K562 (cell line): Measurements from ENCODE around the gene DDAH2. TPM values are rescaled to one million over a fixed set of nuclear protein-coding genes. Genes with fewer than 3 reads are reported as not detected.
A peak's percentile ranks its signal among the peaks of the same experiment; 100 is the strongest.

ENCODE experiments used
- CHD7 ChIP-seq: fragments of 200-600 bp; sonication (generic); IDR thresholded peaks from one replicate; pipeline ENCODE4 v1.6.1; 2012; ENCODE audit warnings: mild to moderate bottlenecking, low read depth, low read length, inconsistent platforms
- HDAC1 ChIP-seq, 2 experiments: fragments of 450-650 bp; IDR thresholded peaks; 2 replicates each; pipeline ENCODE4 v1.6.1; 2016 to 2017; ENCODE audit warnings: inconsistent platforms in 1 of 2, mild to moderate bottlenecking in 1 of 2, moderate library complexity in 1 of 2
- STAT5A ChIP-seq: IDR thresholded peaks from 2 replicates; pipeline ENCODE4 v1.6.1; 2012; ENCODE audit warnings: low read length, inconsistent platforms, borderline replicate concordance
- ZBTB11 ChIP-seq, 3 experiments: fragments of 200-800 bp in 1 of 3; fragments of 250-450 bp in 1 of 3; fragments of 450-650 bp in 1 of 3; sonication (Bioruptor Pico) in 1 of 3; sonication (Bioruptor generic) in 1 of 3; formaldehyde crosslinking in 1 of 3; IDR thresholded peaks; 2 replicates each; pipeline versions ENCODE4 v1.6.1 to v1.8.0; 2016 to 2022; ENCODE audit warnings: mild to moderate bottlenecking in 2 of 3, missing genetic modification characterization in 2 of 3, missing compliant biosample characterization in 1 of 3, moderate library complexity in 1 of 3
- ZNF740 ChIP-seq, 3 experiments: fragments of 200-800 bp in 1 of 3; sonication (Bioruptor generic) in 1 of 3; sonication (generic) in 1 of 3; formaldehyde crosslinking in 1 of 3; IDR thresholded peaks; 2 replicates each; pipeline versions ENCODE4 v1.6.1 to v1.8.0; 2016 to 2022; ENCODE audit warnings: mild to moderate bottlenecking in 2 of 3, missing compliant biosample characterization in 2 of 3, missing genetic modification characterization in 2 of 3, missing genetic modification reagents in 1 of 3
- ZSCAN29 ChIP-seq: fragments of 450-650 bp; IDR thresholded peaks from 2 replicates; pipeline ENCODE4 v1.6.1; 2017
- polyA plus RNA-seq, 8 experiments: library from polyadenylated mRNA; depleted of rRNA in 4 of 8; stranded (reverse) in 5 of 8; unstranded in 3 of 8; fragments of >200 nt; fragmentation: Nextera tagmentation in 2 of 8; fragmentation: Illumina TruSeq in 1 of 8; extraction: Ambion mirVana in 2 of 8; extraction: Trizol in 1 of 8; gene quantifications; 2 replicates each; pipeline versions ENCODE4 v1.2.1 to v1.2.3, GENCODE V29; 2011 to 2014; ENCODE audit warnings: inconsistent platforms in 1 of 8, missing spikeins in 1 of 8
- total RNA-seq, 7 experiments: library from RNA; depleted of rRNA in 6 of 7; stranded (reverse); fragments of >200 nt in 6 of 7; fragmentation: Illumina TruSeq in 2 of 7; extraction: Trizol in 2 of 7; gene quantifications; 2 replicates each; pipeline versions ENCODE4 v1.2.1 to v1.2.3, GENCODE V29; 2011 to 2021; ENCODE audit warnings: low replicate concordance in 1 of 7

The DDAH2 gene
- total and polyA plus RNA-seq, 9 of the 15 experiments (the other 6 are each of a cell fraction or from before 2014, with no cell fraction given): 1.8 to 45.4 (median 21.4) TPM

- TF ChIP-seq CHD7 (no peak), ZSCAN29 (0 out of 2 replicates have a peak, but pooled peaks have one; percentile 62), ZNF740 (CRISPR knock-in tag; IDR thresholded peaks at IDR 0.05) (no peak), ZNF740 (tag; IDR thresholded peaks at IDR 0.05) (0 out of 4 replicates have a peak, but pooled peaks of 1 of the 2 experiments have one; percentile 65), ZBTB11 (CRISPR knock-in tag; IDR thresholded peaks at IDR 0.05) (0 out of 6 replicates have a peak, but pooled peaks of 1 of the 3 experiments have one; percentile 29), STAT5A (no peak), HDAC1 (IDR thresholded peaks at IDR 0.05) (peak in 1 of 2 experiments; percentile 98; a peak in 2 of 4 replicates)
Measured at GRCh38 chr6:31739639-31740396, 10.7 kb upstream of the DDAH2 start, which contains the start of gene MSH5 (continued).
